Endothelial cell of umbilical vein (primary cell): ENCODE results near the gene TSSC4. TPM values are rescaled to one million over a fixed set of nuclear protein-coding genes. Genes with fewer than 3 reads are reported as not detected.

Experiments used
- BruUV-seq: library from RNA; stranded (reverse); fragments of 400-500 nt; replicated peaks from 2 replicates; lab custom pipeline; 2021; lab: Mats Ljungman, UMichigan
- CTCF ChIA-PET: fragments of 300-600, 350-600 bp; sonication (Branson Sonifier 250); formaldehyde crosslinking; loops from one replicate; lab custom pipeline; 2021; ENCODE audit warnings: antibody characterized with exemption, inconsistent platforms; lab: Charles Lee
- POLR2A ChIA-PET: fragments of 300-600, 350-600 bp; sonication (Branson Sonifier 250); formaldehyde crosslinking; loops from one replicate; lab custom pipeline; 2021; ENCODE audit warnings: antibody characterized with exemption, inconsistent platforms; lab: Charles Lee
- DNase-seq: peaks from one replicate; pipeline ENCODE4 v3.0.0-alpha.2; 2011; ENCODE audit warnings: low read depth, low spot score
- FAIRE-seq: peaks from 2 replicates; lab custom pipeline; 2011; peaks lifted over from hg19 to GRCh38; lab: Jason Lieb, UNC
- H2AFZ ChIP-seq: 2 replicates; pipeline ENCODE4 v1.6.0; 2012; ENCODE audit warnings: low read depth, low read length, control low read depth, inconsistent platforms
- H3K27ac ChIP-seq: 2 replicates; pipeline ENCODE4 v1.5.1; 2011; ENCODE audit warnings: low read depth, mild to moderate bottlenecking, control low read depth, low read length, moderate library complexity; ENCODE audit not compliant: insufficient read depth
- H3K27me3 ChIP-seq, 2 experiments: 2 replicates each; pipeline versions ENCODE4 v1.6.0 to v1.6.1; 2011; ENCODE audit warnings: low read length in 2 of 2, mixed read lengths in 1 of 2; ENCODE audit not compliant: control insufficient read depth in 2 of 2, insufficient read depth in 2 of 2
- H3K36me3 ChIP-seq, 2 experiments: 2 replicates in 1 of 2; 3 replicates in 1 of 2; pipeline ENCODE4 v1.5.1; 2011; ENCODE audit warnings: low read length in 2 of 2, mild to moderate bottlenecking in 1 of 2, moderate library complexity in 1 of 2; ENCODE audit not compliant: control insufficient read depth in 2 of 2, insufficient read depth in 2 of 2; ENCODE audit errors: extremely low read depth in 1 of 2
- H3K4me1 ChIP-seq: 3 replicates; pipeline ENCODE4 v1.5.1; 2011; ENCODE audit warnings: mild to moderate bottlenecking, low read length; ENCODE audit not compliant: control insufficient read depth, insufficient read depth; ENCODE audit errors: extremely low read depth
- H3K4me2 ChIP-seq: 2 replicates; pipeline ENCODE4 v1.6.1; 2011; ENCODE audit warnings: low read length, control low read depth, mixed read lengths; ENCODE audit not compliant: insufficient read depth
- H3K4me3 ChIP-seq, 3 experiments: fragments of 200-600 bp in 1 of 3; sonication (generic), shearing (Covaris generic) in 1 of 3; replicated peaks in 1 of 3; 2 replicates each; pipeline ENCODE4 v1.5.1; 2011 to 2016; ENCODE audit warnings: control low read depth in 3 of 3, low read length in 3 of 3, mild to moderate bottlenecking in 2 of 3, inconsistent platforms in 1 of 3, low read depth in 1 of 3, moderate library complexity in 1 of 3; ENCODE audit not compliant: insufficient read depth in 1 of 3
- H3K79me2 ChIP-seq: 2 replicates; pipeline ENCODE4 v1.6.0; 2012; ENCODE audit warnings: low read length, inconsistent platforms; ENCODE audit not compliant: control insufficient read depth, insufficient read depth
- H3K9ac ChIP-seq: replicated peaks from 2 replicates; pipeline ENCODE3; 2011; ENCODE audit warnings: low read length, control low read depth; ENCODE audit not compliant: insufficient read depth; ENCODE audit errors: extremely low read depth
- H3K9me1 ChIP-seq: replicated peaks from 3 replicates; pipeline ENCODE4 v1.6.0; 2011; ENCODE audit warnings: mild to moderate bottlenecking, low read length; ENCODE audit not compliant: control insufficient read depth, insufficient read depth; ENCODE audit errors: extremely low read depth
- H3K9me3 ChIP-seq: replicated peaks from 2 replicates; pipeline ENCODE4 v1.5.1; 2012; ENCODE audit warnings: low read length, inconsistent platforms; ENCODE audit not compliant: control insufficient read depth, insufficient read depth
- H4K20me1 ChIP-seq: replicated peaks from 2 replicates; pipeline ENCODE3; 2011; ENCODE audit warnings: mild to moderate bottlenecking, low read length; ENCODE audit not compliant: control insufficient read depth, insufficient read depth; ENCODE audit errors: extremely low read depth
- EZH2 ChIP-seq: IDR thresholded peaks from 2 replicates; pipeline ENCODE4 v1.6.1; 2012; ENCODE audit warnings: borderline replicate concordance, low read depth, mild to moderate bottlenecking, moderate library complexity, low read length, inconsistent platforms; ENCODE audit not compliant: severe bottlenecking
- FOS ChIP-seq: IDR thresholded peaks from 2 replicates; pipeline ENCODE4 v1.6.1; 2011; ENCODE audit warnings: mild to moderate bottlenecking, low read length, moderate library complexity, borderline replicate concordance; ENCODE audit not compliant: insufficient read depth
- GATA2 ChIP-seq: IDR thresholded peaks from 2 replicates; pipeline ENCODE4 v1.7.0; 2011; ENCODE audit warnings: low read depth, mild to moderate bottlenecking, moderate library complexity, mixed read lengths, low read length; ENCODE audit not compliant: insufficient read length, insufficient read depth
- JUN ChIP-seq: IDR thresholded peaks from 2 replicates; pipeline ENCODE4 v1.6.1; 2011; ENCODE audit warnings: borderline replicate concordance, low read depth; ENCODE audit not compliant: insufficient read length, insufficient read depth
- MYC ChIP-seq: IDR thresholded peaks from one replicate; pipeline ENCODE4 v1.6.1; 2011; ENCODE audit warnings: mild to moderate bottlenecking, low read depth, low read length
- POLR2A ChIP-seq: IDR thresholded peaks from 2 replicates; pipeline ENCODE4 v1.6.1; 2012; ENCODE audit warnings: low read depth, mild to moderate bottlenecking, control low read depth, low read length
- POLR2AphosphoS5 ChIP-seq: IDR thresholded peaks from 2 replicates; pipeline ENCODE4 v1.6.1; 2012; ENCODE audit warnings: low read depth, mild to moderate bottlenecking, control low read depth, low read length, moderate library complexity; ENCODE audit not compliant: insufficient read depth
- dilution Hi-C: fragments of 300-500 bp; cut with MboI; formaldehyde crosslinking; loops from one replicate; pipeline ENCODE4 v1.15.0; 2019; ENCODE audit warnings: low sequenced_read_pairs; ENCODE audit not compliant: extremely low pct_ligation_motif_present
- intact Hi-C: fragments of 100-400 bp; cut with micrococcal nuclease; formaldehyde crosslinking; loops from one replicate; pipeline ENCODE4 v1.10.0; 2022
- polyA plus RNA-seq, 4 experiments: library from polyadenylated mRNA; depleted of rRNA in 3 of 4; stranded (reverse) in 3 of 4; unstranded in 1 of 4; fragments of >200 nt; gene quantifications; 2 replicates each; pipeline versions ENCODE4 v1.2.1 to v1.2.3, GENCODE V29; 2011 to 2012; ENCODE audit warnings: missing spikeins in 1 of 4
- total RNA-seq: library from RNA; stranded (reverse); gene quantifications from 2 replicates; pipeline ENCODE4 v1.2.3, GENCODE V29; 2021
- TF ChIP-seq, protein P1 (sequence below): IDR thresholded peaks from 2 replicates; pipeline ENCODE4 v1.6.1; 2011; ENCODE audit not compliant: insufficient read depth, insufficient read length
- TF ChIP-seq, protein P2 (sequence below), 2 donors: IDR thresholded peaks; 1 replicate in 1 of 2; 2 replicates in 1 of 2; pipeline ENCODE4 v1.5.1; 2011; ENCODE audit warnings: low read length in 2 of 2, mild to moderate bottlenecking in 2 of 2, moderate library complexity in 2 of 2, control low read depth in 1 of 2, inconsistent platforms in 1 of 2, low read depth in 1 of 2; ENCODE audit not compliant: insufficient read depth in 1 of 2; ENCODE audit errors: extremely low read depth in 1 of 2

TSSC4 gene
- total and polyA plus RNA-seq, 2 donors (not counting 3 experiments of a cell fraction or from before 2014, with no cell fraction given), result 42.7 to 59.6 TPM

DNA sequence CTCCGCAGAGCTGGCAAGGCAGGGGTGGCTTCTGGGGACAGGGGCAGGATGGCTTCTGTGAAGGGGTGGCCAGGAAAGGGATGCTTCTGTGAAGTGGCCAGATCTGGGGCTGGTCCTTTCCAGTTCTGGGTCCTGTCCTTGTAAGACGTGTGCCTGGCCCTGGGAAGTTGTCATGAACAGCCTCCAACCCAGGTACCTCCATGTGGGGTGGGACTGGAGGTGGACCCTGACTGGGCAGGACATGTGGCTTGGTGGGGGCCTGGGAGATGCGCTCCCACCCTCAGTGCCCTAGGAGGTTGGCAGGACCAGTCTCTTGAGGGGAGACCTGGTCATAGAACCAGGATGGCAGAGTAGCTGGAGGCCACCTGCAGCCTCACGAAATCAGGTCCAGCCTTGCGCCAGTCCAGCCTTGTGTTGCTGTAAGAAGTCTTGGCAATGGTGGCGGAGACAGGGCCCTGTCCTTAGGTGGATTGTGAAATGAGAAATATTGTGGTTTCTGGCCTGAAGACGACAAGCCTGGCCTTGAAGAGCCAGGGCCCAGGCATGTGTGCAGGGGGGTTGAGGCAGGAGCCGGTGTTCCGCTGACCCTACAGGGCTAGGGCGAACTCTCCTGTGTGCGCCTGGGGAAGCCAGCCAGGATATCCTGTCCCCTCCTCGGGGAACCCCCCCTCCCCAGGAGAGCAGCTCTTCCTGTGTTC lies 46.9 kb downstream of the TSSC4 start:
- no peak overlapping the region for H3K27ac ChIP-seq
- ChIA-PET POLR2A (no interaction called here), CTCF (interaction anchor here (1.0 kb wide), 1 partner anchor 28 kb away, joined by 3 read pairs; no protein-coding TSS in a partner anchor)
- no TSS peak for BruUV-seq
- no peaks in the 10 kb centered on the region for H4K20me1 ChIP-seq
- DNase-seq (no peak), FAIRE-seq (no peak)
- intact Hi-C loops (no loop called here), dilution Hi-C loops (no loop called here)
- H3K9me1 ChIP-seq, result no peaks in the 10 kb centered on the region
- no peak overlapping the region for H2AFZ ChIP-seq
- peaks cover 9 to 11% of the 10 kb centered on the region in 2 experiments for H3K27me3 ChIP-seq
- no peaks in the 10 kb centered on the region for H3K36me3 ChIP-seq
- no peaks in the 10 kb centered on the region for H3K9me3 ChIP-seq
- H3K4me2 ChIP-seq, result no peak overlapping the region
- no peak overlapping the region for H3K9ac ChIP-seq
- no peaks in the 10 kb centered on the region for H3K4me1 ChIP-seq
- H3K4me3 ChIP-seq, result no peak overlapping the region
- no peaks in the 10 kb centered on the region for H3K79me2 ChIP-seq
- TF ChIP-seq FOS (no peak), GATA2 (no peak), POLR2A (no peak), MYC (no peak), POLR2AphosphoS5 (no peak), JUN (no peak), EZH2 (no peak)
- TF ChIP-seq, protein P1, sequence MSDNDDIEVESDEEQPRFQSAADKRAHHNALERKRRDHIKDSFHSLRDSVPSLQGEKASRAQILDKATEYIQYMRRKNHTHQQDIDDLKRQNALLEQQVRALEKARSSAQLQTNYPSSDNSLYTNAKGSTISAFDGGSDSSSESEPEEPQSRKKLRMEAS, result no peak
- TF ChIP-seq, protein P2, sequence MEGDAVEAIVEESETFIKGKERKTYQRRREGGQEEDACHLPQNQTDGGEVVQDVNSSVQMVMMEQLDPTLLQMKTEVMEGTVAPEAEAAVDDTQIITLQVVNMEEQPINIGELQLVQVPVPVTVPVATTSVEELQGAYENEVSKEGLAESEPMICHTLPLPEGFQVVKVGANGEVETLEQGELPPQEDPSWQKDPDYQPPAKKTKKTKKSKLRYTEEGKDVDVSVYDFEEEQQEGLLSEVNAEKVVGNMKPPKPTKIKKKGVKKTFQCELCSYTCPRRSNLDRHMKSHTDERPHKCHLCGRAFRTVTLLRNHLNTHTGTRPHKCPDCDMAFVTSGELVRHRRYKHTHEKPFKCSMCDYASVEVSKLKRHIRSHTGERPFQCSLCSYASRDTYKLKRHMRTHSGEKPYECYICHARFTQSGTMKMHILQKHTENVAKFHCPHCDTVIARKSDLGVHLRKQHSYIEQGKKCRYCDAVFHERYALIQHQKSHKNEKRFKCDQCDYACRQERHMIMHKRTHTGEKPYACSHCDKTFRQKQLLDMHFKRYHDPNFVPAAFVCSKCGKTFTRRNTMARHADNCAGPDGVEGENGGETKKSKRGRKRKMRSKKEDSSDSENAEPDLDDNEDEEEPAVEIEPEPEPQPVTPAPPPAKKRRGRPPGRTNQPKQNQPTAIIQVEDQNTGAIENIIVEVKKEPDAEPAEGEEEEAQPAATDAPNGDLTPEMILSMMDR (IDR thresholded peaks at IDR 0.05; ENCODE audit: extremely low read depth in 1 of 2, insufficient read depth in 1 of 2, low read depth in 1 of 2, low read length in 2 of 2), result no peak
